ENCODE data around the gene CD300C.
"Not testable (repeated sequence)": the region's sequence is repeated elsewhere in the genome, so short reads cannot be mapped to it uniquely, and the experiment has no call there.

Gene CD300C

DNA sequence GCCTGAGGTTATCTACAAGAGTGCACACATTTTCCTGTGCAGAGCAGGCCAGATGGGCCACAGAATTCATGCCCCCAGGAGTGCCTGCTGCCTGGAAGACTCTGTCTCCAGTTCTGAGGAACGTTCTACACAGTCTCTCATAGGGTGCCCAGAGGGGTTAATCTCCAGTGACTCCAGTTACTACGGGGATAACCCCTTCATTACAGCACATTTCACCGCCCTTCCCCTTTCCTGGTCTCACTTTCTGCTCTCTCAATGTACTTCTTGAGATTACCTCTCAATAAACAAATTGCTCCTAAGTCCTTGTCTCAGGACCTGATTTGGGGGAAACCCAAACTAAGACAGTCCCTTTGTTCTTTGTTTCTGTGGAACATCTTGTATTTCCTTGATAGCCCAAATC is 15.7 kb upstream of the CD300C start:
- CTCF ChIA-PET, result no interaction called here
- POLR2A ChIA-PET, result no interaction called here
- TF ChIP-seq ZNF596 (tag by site-specific recombination; IDR thresholded peaks at IDR 0.05) (no peak), HIC1 (tag by site-specific recombination; IDR thresholded peaks at IDR 0.05) (no peak), MEIS1 (CRISPR knock-in tag; IDR thresholded peaks at IDR 0.05; ENCODE audit: borderline replicate concordance) (no peak), ZNF112 (tag by site-specific recombination; IDR thresholded peaks at IDR 0.05) (no peak), ZNF354C (tag by site-specific recombination; IDR thresholded peaks at IDR 0.05; ENCODE audit: borderline replicate concordance, low read depth) (no peak), ZNF561 (tag by site-specific recombination; IDR thresholded peaks at IDR 0.05; ENCODE audit: borderline replicate concordance) (no peak)
- Histone ChIP-seq H3K36me3 (ENCODE audit: control insufficient read depth in 2 of 2, insufficient read depth in 1 of 2, low read length in 2 of 2) (no peaks in the 10 kb centered on the region), H3K27ac (ENCODE audit: extremely low read depth, low read depth, low read length) (no peak overlapping the region), H3K9me3 (ENCODE audit: control insufficient read depth, insufficient read depth, low read depth, low read length) (no peaks in the 10 kb centered on the region), H3K4me3 (ENCODE audit: low read depth, low read length) (no peak overlapping the region), H3K4me1 (ENCODE audit: control insufficient read depth, insufficient read depth, low read length) (no peaks in the 10 kb centered on the region)

GRCh38 chr17:74558882-74559519 is 13.1 kb upstream of the CD300C start:
- TF ChIP-seq ZNF292 (tag by site-specific recombination; IDR thresholded peaks at IDR 0.05; ENCODE audit: borderline replicate concordance, low read depth), result no peak
- TF ChIP-seq ZNF626 (tag by site-specific recombination; IDR thresholded peaks at IDR 0.05), result no peak
- no peak for TF ChIP-seq KLF17 (tag by site-specific recombination; IDR thresholded peaks at IDR 0.05)
- TF ChIP-seq ZSCAN23 (tag by site-specific recombination; IDR thresholded peaks at IDR 0.05), result no peak
- no peak for TF ChIP-seq KLF9 (tag by site-specific recombination; IDR thresholded peaks at IDR 0.05; ENCODE audit: low read depth)
- TF ChIP-seq ZNF112 (tag by site-specific recombination; IDR thresholded peaks at IDR 0.05), result no peak
- TF ChIP-seq ZNF433 (tag by site-specific recombination; IDR thresholded peaks at IDR 0.05; ENCODE audit: low read depth), result no peak
- no peak for TF ChIP-seq SALL2 (tag by site-specific recombination; IDR thresholded peaks at IDR 0.05; ENCODE audit: borderline replicate concordance)
- no peak for TF ChIP-seq ZFHX2 (tag by site-specific recombination; conservative IDR thresholded peaks at IDR 0.05)
- TF ChIP-seq ZNF211 (tag by site-specific recombination; IDR thresholded peaks at IDR 0.05; ENCODE audit: low read depth), result no peak
- ChIA-PET CTCF (no interaction called here), POLR2A (no interaction called here)
- H3K4me3 ChIP-seq (ENCODE audit: low read depth, low read length), result no peak overlapping the region
- H3K9me3 ChIP-seq (ENCODE audit: control insufficient read depth, insufficient read depth, low read depth, low read length), result no peaks in the 10 kb centered on the region
- no peak overlapping the region for H3K27ac ChIP-seq (ENCODE audit: extremely low read depth, low read depth, low read length)
- H3K36me3 ChIP-seq (ENCODE audit: control insufficient read depth in 2 of 2, insufficient read depth in 1 of 2, low read length in 2 of 2), result no peaks in the 10 kb centered on the region
- no peaks in the 10 kb centered on the region for H3K4me1 ChIP-seq (ENCODE audit: control insufficient read depth, insufficient read depth, low read length)

DNA sequence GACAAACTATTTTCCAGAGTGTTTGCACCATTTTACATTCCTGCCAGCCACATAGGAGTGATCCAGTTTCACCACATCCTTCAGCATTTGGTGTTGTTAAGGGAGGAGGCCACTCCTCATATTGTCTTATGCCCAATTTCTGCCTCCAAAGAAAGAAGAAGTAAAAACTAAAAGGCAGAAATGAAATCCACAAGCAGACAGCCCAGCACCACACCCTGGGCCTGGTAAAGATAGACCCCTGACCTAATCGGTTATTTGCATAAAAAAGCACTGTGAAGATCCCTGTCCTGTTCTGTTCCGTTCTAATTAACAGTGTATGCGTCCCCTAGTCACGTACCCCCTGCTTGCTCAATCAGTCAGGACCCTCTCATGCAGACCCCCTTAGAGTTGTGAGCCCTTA is 12.5 kb upstream of the CD300C start:
- H3K4me1 ChIP-seq (ENCODE audit: control insufficient read depth, insufficient read depth, low read length); H3K4me3 ChIP-seq (ENCODE audit: low read depth, low read length); POLR2A ChIA-PET; H3K36me3 ChIP-seq (ENCODE audit: control insufficient read depth in 2 of 2, insufficient read depth in 1 of 2, low read length in 2 of 2); H3K9me3 ChIP-seq (ENCODE audit: control insufficient read depth, insufficient read depth, low read depth, low read length); H3K27ac ChIP-seq (ENCODE audit: extremely low read depth, low read depth, low read length): not testable (repeated sequence)
- CTCF ChIA-PET, result interaction anchor here (0.6 kb wide), 1 partner anchor 198 kb away, joined by 3 read pairs; no protein-coding TSS in a partner anchor
